Measurements from ENCODE around the gene DGKH.

DGKH gene

GRCh38 chr13:42036711-42037110, 11.7 kb upstream of the DGKH start:
- peaks cover 15 to 18% of the 10 kb centered on the region in 2 experiments for H3K4me1 ChIP-seq (ENCODE audit: control insufficient read depth in 1 of 2, insufficient read depth in 1 of 2, low read depth in 1 of 2, low read length in 1 of 2)
- H3K9me3 ChIP-seq, result no peaks in the 10 kb centered on the region
- H3K27me3 ChIP-seq, result peaks cover 50% of the 10 kb centered on the region
- H3K27ac ChIP-seq, result no peak overlapping the region
- H3K36me3 ChIP-seq, result no peaks in the 10 kb centered on the region
- TF ChIP-seq CTCF (IDR thresholded peaks at IDR 0.05), result no peak
- H3K4me3 ChIP-seq (ENCODE audit: low read depth in 1 of 2, low read length in 1 of 2), result no peak overlapping the region

DNA sequence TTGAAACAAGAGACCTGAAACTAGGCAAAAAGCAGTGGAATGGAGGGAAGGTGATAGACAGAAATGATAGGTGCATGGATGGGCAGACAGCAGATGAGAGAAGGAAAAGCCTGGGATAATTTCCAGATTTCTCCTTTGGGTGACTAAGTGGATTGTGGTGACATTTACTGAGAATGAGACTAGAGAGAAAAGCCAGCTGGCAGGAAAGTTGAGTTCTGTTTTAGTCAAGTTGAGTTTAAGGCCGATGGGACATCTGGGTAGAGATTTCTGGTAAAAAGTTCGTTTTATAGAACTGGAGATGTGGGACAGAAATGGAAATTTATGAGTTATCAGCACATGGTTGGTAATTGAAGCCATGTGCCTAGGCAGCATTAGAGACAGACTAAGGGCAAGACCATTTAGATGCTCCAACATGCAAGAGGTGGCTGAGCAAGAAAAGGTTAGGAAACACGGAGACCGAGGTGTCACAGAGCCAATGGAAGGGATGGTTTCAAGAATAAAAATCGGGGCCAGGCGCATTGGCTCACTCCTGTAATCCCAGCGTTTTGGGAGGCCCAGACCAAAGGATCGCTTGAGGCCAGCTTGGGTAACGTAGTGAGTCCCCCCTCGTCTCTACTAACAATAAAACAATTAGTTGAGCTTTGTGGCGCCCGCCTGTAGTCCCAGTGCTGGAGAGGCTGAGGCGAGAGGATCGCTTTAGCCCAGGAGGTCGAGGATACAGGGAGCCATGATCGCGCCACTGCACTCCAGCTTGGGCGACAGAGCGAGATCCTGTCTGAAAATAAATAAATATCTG, 9.6 kb upstream of the DGKH start:
- no peak overlapping the region for H3K4me3 ChIP-seq (ENCODE audit: low read depth in 1 of 2, low read length in 1 of 2)
- TF ChIP-seq CTCF (IDR thresholded peaks at IDR 0.05), result no peak
- no peak overlapping the region for H3K27ac ChIP-seq

DNA sequence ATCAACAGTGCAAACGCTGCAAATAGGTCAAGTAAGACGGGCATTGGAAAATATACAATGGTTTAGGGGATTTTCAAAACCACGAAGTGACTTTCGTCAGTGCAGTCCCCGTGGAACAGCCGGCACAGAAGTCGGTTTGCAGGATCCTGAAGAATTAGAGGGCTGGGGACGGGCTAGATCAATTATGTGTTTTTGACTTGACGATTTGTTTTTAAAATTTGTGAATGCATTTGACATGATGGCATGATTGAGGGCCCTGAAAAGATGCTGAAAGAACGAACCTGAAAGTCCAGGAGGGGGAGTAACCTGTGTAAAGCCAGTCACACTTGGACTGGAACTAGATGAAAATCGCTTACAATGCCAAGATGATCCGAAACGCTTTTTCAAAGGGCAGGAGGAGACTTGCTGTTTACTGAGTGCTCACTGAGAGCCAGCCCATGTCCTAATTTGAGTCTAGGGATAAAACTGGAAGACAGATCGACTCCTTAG, 8.9 kb upstream of the DGKH start:
- peak overlapping the region; percentile 69 to 79 for H3K4me3 ChIP-seq (ENCODE audit: low read depth in 1 of 2, low read length in 1 of 2)
- peaks cover 78% of the 10 kb centered on the region for H3K27me3 ChIP-seq
- no peak overlapping the region for H3K27ac ChIP-seq

More for the DNA sequence above, 9.6 kb upstream of the DGKH start:
- peaks cover 71% of the 10 kb centered on the region for H3K27me3 ChIP-seq
- peaks cover 15 to 18% of the 10 kb centered on the region in 2 experiments for H3K4me1 ChIP-seq (ENCODE audit: control insufficient read depth in 1 of 2, insufficient read depth in 1 of 2, low read depth in 1 of 2, low read length in 1 of 2)
- H3K9me3 ChIP-seq, result no peaks in the 10 kb centered on the region
- no peaks in the 10 kb centered on the region for H3K36me3 ChIP-seq

GRCh38 chr13:42039946-42040729, 8.3 kb upstream of the DGKH start:
- no peaks in the 10 kb centered on the region for H3K36me3 ChIP-seq
- H3K4me1 ChIP-seq (ENCODE audit: control insufficient read depth in 1 of 2, insufficient read depth in 1 of 2, low read depth in 1 of 2, low read length in 1 of 2), result peaks cover 15 to 18% of the 10 kb centered on the region in 2 experiments
- no peak overlapping the region for H3K27ac ChIP-seq
- H3K9me3 ChIP-seq, result no peaks in the 10 kb centered on the region
- TF ChIP-seq CTCF (IDR thresholded peaks at IDR 0.05), result peak; percentile 33
- H3K4me3 ChIP-seq (ENCODE audit: low read depth in 1 of 2, low read length in 1 of 2), result peak overlapping the region; percentile 69 to 79
- peaks cover 84% of the 10 kb centered on the region for H3K27me3 ChIP-seq

More for the DNA sequence above, 8.9 kb upstream of the DGKH start:
- no peak for TF ChIP-seq CTCF (IDR thresholded peaks at IDR 0.05)
- Histone ChIP-seq H3K9me3 (no peaks in the 10 kb centered on the region), H3K36me3 (no peaks in the 10 kb centered on the region), H3K4me1 (ENCODE audit: control insufficient read depth in 1 of 2, insufficient read depth in 1 of 2, low read depth in 1 of 2, low read length in 1 of 2) (peaks cover 15 to 18% of the 10 kb centered on the region in 2 experiments)

DNA sequence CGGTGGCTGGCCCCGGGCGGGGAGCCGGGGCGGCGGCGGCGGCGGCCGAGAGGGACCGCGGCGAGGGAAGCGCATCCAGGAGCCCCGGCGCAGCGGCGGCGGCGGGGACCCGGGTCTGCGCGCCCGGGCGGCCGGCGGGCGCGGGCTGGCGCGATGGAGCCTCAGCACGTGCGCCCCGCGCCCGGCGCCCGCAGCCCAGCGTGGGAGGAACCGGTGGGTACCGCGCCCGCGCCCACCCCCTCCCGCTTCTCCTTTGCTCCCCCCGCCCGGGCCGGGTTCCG, 7.8 kb upstream of the DGKH start:
- TF ChIP-seq CTCF (IDR thresholded peaks at IDR 0.05), result no peak
- Histone ChIP-seq H3K27ac (no peak overlapping the region), H3K4me1 (ENCODE audit: control insufficient read depth in 1 of 2, insufficient read depth in 1 of 2, low read depth in 1 of 2, low read length in 1 of 2) (peaks cover 15 to 18% of the 10 kb centered on the region in 2 experiments), H3K4me3 (ENCODE audit: low read depth in 1 of 2, low read length in 1 of 2) (peak overlapping the region; percentile 69 to 79), H3K9me3 (no peaks in the 10 kb centered on the region), H3K27me3 (peaks cover 90% of the 10 kb centered on the region), H3K36me3 (no peaks in the 10 kb centered on the region)

Data from neutrophil (primary cell).